Measurements from ENCODE around the gene SUPT3H. TPM values are rescaled to one million over a fixed set of nuclear protein-coding genes. Genes with fewer than 3 reads are reported as not detected.
"Not testable (repeated sequence)": the region's sequence is repeated elsewhere in the genome, so short reads cannot be mapped to it uniquely, and the experiment has no call there.

The SUPT3H gene
- total RNA-seq, 1 donor, result 4.7 TPM

GRCh38 chr6:44869321-44869897 lies 508.3 kb downstream of the SUPT3H start:
- Histone ChIP-seq H3K27me3 (ENCODE audit: insufficient read depth, low read length) (no peaks in the 10 kb centered on the region), H2AFZ (ENCODE audit: low read length) (no peak overlapping the region), H3K4me3 (ENCODE audit: insufficient read depth, low read length) (no peak overlapping the region), H3K4me1 (ENCODE audit: insufficient read depth, low read length) (no peaks in the 10 kb centered on the region), H3K9me3 (ENCODE audit: low read depth, low read length) (peaks cover 2% of the 10 kb centered on the region), H3K36me3 (ENCODE audit: insufficient read depth, low read length) (no peaks in the 10 kb centered on the region), H3K27ac (ENCODE audit: low read depth, low read length) (no peak overlapping the region), H3K79me2 (ENCODE audit: insufficient read depth, low read length) (no peaks in the 10 kb centered on the region), H3K4me2 (ENCODE audit: insufficient read depth, low read length) (no peak overlapping the region), H4K20me1 (ENCODE audit: insufficient read depth, low read length) (no peaks in the 10 kb centered on the region)
- no peak for TF ChIP-seq CTCF (IDR thresholded peaks at IDR 0.05; ENCODE audit: extremely low read depth, low read depth, low read length)
- DNase-seq (ENCODE audit: insufficient read length, low spot score, missing footprints), result peak; percentile 34

GRCh38 chr6:44868910-44869309 lies 508.8 kb downstream of the SUPT3H start:
- Histone ChIP-seq H3K27me3 (ENCODE audit: insufficient read depth, low read length) (no peaks in the 10 kb centered on the region), H3K79me2 (ENCODE audit: insufficient read depth, low read length) (no peaks in the 10 kb centered on the region), H3K4me3 (ENCODE audit: insufficient read depth, low read length) (no peak overlapping the region), H3K4me1 (ENCODE audit: insufficient read depth, low read length) (no peaks in the 10 kb centered on the region), H3K27ac (ENCODE audit: low read depth, low read length) (no peak overlapping the region), H3K9me3 (ENCODE audit: low read depth, low read length) (peaks cover 2% of the 10 kb centered on the region), H3K36me3 (ENCODE audit: insufficient read depth, low read length) (no peaks in the 10 kb centered on the region), H2AFZ (ENCODE audit: low read length) (no peak overlapping the region), H4K20me1 (ENCODE audit: insufficient read depth, low read length) (no peaks in the 10 kb centered on the region), H3K4me2 (ENCODE audit: insufficient read depth, low read length) (no peak overlapping the region)
- no peak for TF ChIP-seq CTCF (IDR thresholded peaks at IDR 0.05; ENCODE audit: extremely low read depth, low read depth, low read length)
- no peak for DNase-seq (ENCODE audit: insufficient read length, low spot score, missing footprints)

- Histone ChIP-seq H3K4me3 (ENCODE audit: insufficient read depth, low read length) (no peak overlapping the region), H2AFZ (ENCODE audit: low read length) (no peak overlapping the region), H3K27ac (ENCODE audit: low read depth, low read length) (no peak overlapping the region), H4K20me1 (ENCODE audit: insufficient read depth, low read length) (no peaks in the 10 kb centered on the region), H3K9me3 (ENCODE audit: low read depth, low read length) (peaks cover 2% of the 10 kb centered on the region), H3K79me2 (ENCODE audit: insufficient read depth, low read length) (no peaks in the 10 kb centered on the region), H3K36me3 (ENCODE audit: insufficient read depth, low read length) (no peaks in the 10 kb centered on the region), H3K4me2 (ENCODE audit: insufficient read depth, low read length) (no peak overlapping the region), H3K4me1 (ENCODE audit: insufficient read depth, low read length) (no peaks in the 10 kb centered on the region), H3K27me3 (ENCODE audit: insufficient read depth, low read length) (no peaks in the 10 kb centered on the region)
- no peak for TF ChIP-seq CTCF (IDR thresholded peaks at IDR 0.05; ENCODE audit: extremely low read depth, low read depth, low read length)
- no peak for DNase-seq (ENCODE audit: insufficient read length, low spot score, missing footprints)
These were observed 509.4 kb downstream of the SUPT3H start for GRCh38 chr6:44868335-44868668.

- Histone ChIP-seq H3K4me2 (ENCODE audit: insufficient read depth, low read length) (no peak overlapping the region), H3K4me3 (ENCODE audit: insufficient read depth, low read length) (no peak overlapping the region)
- no peak for TF ChIP-seq CTCF (IDR thresholded peaks at IDR 0.05; ENCODE audit: extremely low read depth, low read depth, low read length)
These were observed 510.0 kb downstream of the SUPT3H start for GRCh38 chr6:44867571-44868334.

GRCh38 chr6:44865184-44865583 lies 512.5 kb downstream of the SUPT3H start:
- H3K4me3 ChIP-seq (ENCODE audit: insufficient read depth, low read length); H3K36me3 ChIP-seq (ENCODE audit: insufficient read depth, low read length); DNase-seq (ENCODE audit: insufficient read length, low spot score, missing footprints); H3K27me3 ChIP-seq (ENCODE audit: insufficient read depth, low read length); H3K27ac ChIP-seq (ENCODE audit: low read depth, low read length); H3K4me1 ChIP-seq (ENCODE audit: insufficient read depth, low read length); H3K9me3 ChIP-seq (ENCODE audit: low read depth, low read length); H4K20me1 ChIP-seq (ENCODE audit: insufficient read depth, low read length); H2AFZ ChIP-seq (ENCODE audit: low read length); H3K4me2 ChIP-seq (ENCODE audit: insufficient read depth, low read length); H3K79me2 ChIP-seq (ENCODE audit: insufficient read depth, low read length): not testable (repeated sequence)

More at GRCh38 chr6:44867571-44868334, 510.0 kb downstream of the SUPT3H start:
- no peaks in the 10 kb centered on the region for H3K79me2 ChIP-seq (ENCODE audit: insufficient read depth, low read length)
- H3K4me1 ChIP-seq (ENCODE audit: insufficient read depth, low read length), result no peaks in the 10 kb centered on the region
- peaks cover 2% of the 10 kb centered on the region for H3K9me3 ChIP-seq (ENCODE audit: low read depth, low read length)
- no peaks in the 10 kb centered on the region for H3K36me3 ChIP-seq (ENCODE audit: insufficient read depth, low read length)
- no peaks in the 10 kb centered on the region for H4K20me1 ChIP-seq (ENCODE audit: insufficient read depth, low read length)
- no peak overlapping the region for H3K27ac ChIP-seq (ENCODE audit: low read depth, low read length)
- no peaks in the 10 kb centered on the region for H3K27me3 ChIP-seq (ENCODE audit: insufficient read depth, low read length)
- H2AFZ ChIP-seq (ENCODE audit: low read length), result no peak overlapping the region
- peak; percentile 22 for DNase-seq (ENCODE audit: insufficient read length, low spot score, missing footprints)

Data from osteoblast (primary cell).